Testis (tissue), 2 donors: ENCODE data around the gene GNB5.

Experiments
- CTCF ChIP-seq, 3 experiments: fragments of 450-650 bp in 2 of 3; fragments of 200-600 bp in 1 of 3; sonication (generic) in 1 of 3; IDR thresholded peaks; one replicate each; pipeline ENCODE4 v1.5.1; 2016 to 2019; ENCODE audit warnings: antibody characterized with exemption in 3 of 3, mild to moderate bottlenecking in 2 of 3, moderate library complexity in 1 of 3
- POLR2A ChIP-seq: fragments of 450-650 bp; IDR thresholded peaks from one replicate; pipeline ENCODE4 v1.6.1; 2017; ENCODE audit warnings: antibody characterized with exemption, mild to moderate bottlenecking, moderate library complexity

GRCh38 chr15:52121006-52121405 is 70.2 kb downstream of the GNB5 start:
- TF ChIP-seq CTCF (IDR thresholded peaks at IDR 0.05) = no peak
- no peak for TF ChIP-seq POLR2A
